C4-2B (cell line): ENCODE measurements around the gene ENOX2.

Experiments used
- H3K27ac ChIP-seq: fragments of 450-650 bp; 2 replicates; pipeline ENCODE4 v1.5.1; 2017
- ZFX ChIP-seq: fragments of 450-650 bp; IDR thresholded peaks from 2 replicates; pipeline ENCODE4 v1.6.1; 2017
- TF ChIP-seq, protein P1 (sequence below): fragments of 450-650 bp; conservative IDR thresholded peaks from 2 replicates; pipeline ENCODE4 v1.5.1; 2017; ENCODE audit warnings: mild to moderate bottlenecking

The ENOX2 gene

GRCh38 chrX:130878350-130879341, 24.4 kb downstream of the ENOX2 start:
- no peak overlapping the region for H3K27ac ChIP-seq
- no peak for TF ChIP-seq ZFX
- TF ChIP-seq, protein P1, sequence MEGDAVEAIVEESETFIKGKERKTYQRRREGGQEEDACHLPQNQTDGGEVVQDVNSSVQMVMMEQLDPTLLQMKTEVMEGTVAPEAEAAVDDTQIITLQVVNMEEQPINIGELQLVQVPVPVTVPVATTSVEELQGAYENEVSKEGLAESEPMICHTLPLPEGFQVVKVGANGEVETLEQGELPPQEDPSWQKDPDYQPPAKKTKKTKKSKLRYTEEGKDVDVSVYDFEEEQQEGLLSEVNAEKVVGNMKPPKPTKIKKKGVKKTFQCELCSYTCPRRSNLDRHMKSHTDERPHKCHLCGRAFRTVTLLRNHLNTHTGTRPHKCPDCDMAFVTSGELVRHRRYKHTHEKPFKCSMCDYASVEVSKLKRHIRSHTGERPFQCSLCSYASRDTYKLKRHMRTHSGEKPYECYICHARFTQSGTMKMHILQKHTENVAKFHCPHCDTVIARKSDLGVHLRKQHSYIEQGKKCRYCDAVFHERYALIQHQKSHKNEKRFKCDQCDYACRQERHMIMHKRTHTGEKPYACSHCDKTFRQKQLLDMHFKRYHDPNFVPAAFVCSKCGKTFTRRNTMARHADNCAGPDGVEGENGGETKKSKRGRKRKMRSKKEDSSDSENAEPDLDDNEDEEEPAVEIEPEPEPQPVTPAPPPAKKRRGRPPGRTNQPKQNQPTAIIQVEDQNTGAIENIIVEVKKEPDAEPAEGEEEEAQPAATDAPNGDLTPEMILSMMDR: no peak

DNA sequence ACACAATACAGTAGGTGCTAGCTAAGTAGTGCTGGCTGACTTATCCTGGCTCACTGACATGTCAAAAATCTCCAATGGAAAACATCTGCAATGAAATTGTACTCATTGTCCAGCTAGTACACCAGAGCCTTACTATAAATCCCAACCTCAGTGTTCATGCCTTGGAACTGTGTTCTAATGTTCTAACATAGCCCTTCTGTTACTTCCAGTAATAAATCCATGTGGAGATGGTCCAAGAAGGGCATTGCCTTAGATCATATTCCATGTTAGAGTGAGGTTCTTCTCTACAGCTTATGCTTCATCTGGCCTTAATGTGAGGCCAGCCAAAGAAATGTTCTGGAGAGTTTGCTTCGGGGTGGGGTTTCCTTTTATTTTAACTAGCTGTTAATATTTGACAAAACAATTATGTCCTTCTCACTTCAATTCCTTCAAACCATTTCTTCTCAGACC, 25.1 kb downstream of the ENOX2 start:
- H3K27ac ChIP-seq: no peak overlapping the region
- TF ChIP-seq ZFX: no peak
- TF ChIP-seq, protein P1: no peak

DNA sequence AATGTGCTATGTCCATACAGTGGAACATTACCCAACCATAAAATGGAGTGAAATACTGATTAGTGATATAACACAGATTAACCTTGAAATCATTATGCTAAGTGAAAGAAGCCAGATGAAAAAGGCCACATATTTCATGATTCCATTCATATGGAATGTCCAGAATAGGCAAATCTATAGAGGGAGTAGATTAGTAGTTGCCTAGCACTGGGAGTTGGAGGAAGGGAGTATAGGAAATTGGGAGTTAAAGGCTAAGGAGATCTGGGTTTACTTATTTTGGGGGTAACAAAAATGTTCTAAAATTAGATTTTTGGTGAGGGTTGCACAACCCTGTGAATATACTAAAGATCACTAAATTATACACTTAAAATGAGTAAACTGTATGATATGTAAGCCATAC, 26.8 kb downstream of the ENOX2 start:
- H3K27ac ChIP-seq: no peak overlapping the region
- TF ChIP-seq ZFX: no peak
- TF ChIP-seq, protein P1: no peak

- no peak overlapping the region for H3K27ac ChIP-seq
- TF ChIP-seq ZFX: no peak
- TF ChIP-seq, protein P1: no peak
Observed at GRCh38 chrX:130874751-130875150, 28.3 kb downstream of the ENOX2 start.

GRCh38 chrX:130869239-130869638, 33.8 kb downstream of the ENOX2 start:
- TF ChIP-seq, protein P1: no peak
- no peak for TF ChIP-seq ZFX

GRCh38 chrX:130861462-130861861, 41.5 kb downstream of the ENOX2 start:
- no peak overlapping the region for H3K27ac ChIP-seq
- TF ChIP-seq ZFX: no peak
- TF ChIP-seq, protein P1: no peak

More at GRCh38 chrX:130869239-130869638, 33.8 kb downstream of the ENOX2 start:
- H3K27ac ChIP-seq: no peak overlapping the region

DNA sequence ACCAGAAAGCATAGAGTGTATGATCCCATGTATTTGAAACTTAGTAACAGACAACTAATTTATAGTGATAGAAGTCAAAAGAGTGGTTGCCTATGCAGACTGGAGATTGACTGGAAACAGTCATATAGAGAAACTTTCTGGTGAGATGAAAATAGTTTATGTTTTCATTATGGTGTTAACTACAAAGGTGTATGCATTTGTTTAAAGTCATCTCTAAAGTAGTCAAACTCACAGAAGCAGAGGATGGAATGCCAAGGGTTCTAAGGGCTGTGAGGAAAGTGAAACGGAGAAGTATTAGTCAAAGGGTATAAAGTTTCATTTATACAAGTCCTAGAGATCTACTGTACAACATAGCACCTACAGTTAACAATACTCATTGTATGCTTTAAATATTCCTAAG, 45.8 kb downstream of the ENOX2 start:
- no peak overlapping the region for H3K27ac ChIP-seq
- TF ChIP-seq ZFX: no peak
- TF ChIP-seq, protein P1: no peak
